Erythroblast (primary cell): ENCODE measurements around the gene PER2.

Experiments
- GATA1 ChIP-seq: IDR thresholded peaks from 2 replicates; pipeline ENCODE4 v1.6.1; 2011; ENCODE audit warnings: low read depth, mild to moderate bottlenecking, control low read depth, low read length, moderate library complexity
- POLR2A ChIP-seq: IDR thresholded peaks from 2 replicates; pipeline ENCODE4 v1.6.1; 2011; ENCODE audit warnings: mild to moderate bottlenecking, low read length

GRCh38 chr2:238287737-238288649 lies at the start of gene PER2:
- no peak for TF ChIP-seq POLR2A
- TF ChIP-seq GATA1: no peak
